K562 (cell line): ENCODE results near the gene LCE3A.

Experiments
- CHD1 ChIP-seq: fragments of 200-600 bp; sonication (generic); IDR thresholded peaks from one replicate; pipeline ENCODE4 v1.6.1; 2012; ENCODE audit warnings: mild to moderate bottlenecking, moderate library complexity, low read length, inconsistent platforms
- CTCF ChIP-seq, 3 experiments: IDR thresholded peaks in 2 of 3; conservative IDR thresholded peaks in 1 of 3; 2 replicates each; pipeline ENCODE4 v1.5.1; 2011 to 2012; ENCODE audit warnings: low read length in 3 of 3, mild to moderate bottlenecking in 3 of 3, control low read depth in 2 of 3, improper control_type of control experiment in 1 of 3, inconsistent platforms in 1 of 3, low read depth in 1 of 3, mixed read lengths in 1 of 3, moderate library complexity in 1 of 3; ENCODE audit not compliant: insufficient read depth in 2 of 3
- EZH2 ChIP-seq: IDR thresholded peaks from 2 replicates; pipeline ENCODE4 v1.6.1; 2012; ENCODE audit warnings: low read depth, mild to moderate bottlenecking, inconsistent platforms, low read length, borderline replicate concordance
- IRF2 ChIP-seq: sonication (generic); formaldehyde crosslinking; IDR thresholded peaks from 2 replicates; pipeline ENCODE4 v1.8.1; 2022; ENCODE audit warnings: mild to moderate bottlenecking, missing genetic modification reagents
- JUNB ChIP-seq: fragments of 450-650 bp; formaldehyde crosslinking; conservative IDR thresholded peaks from 2 replicates; pipeline ENCODE4 v1.4.0; 2020; ENCODE audit warnings: mild to moderate bottlenecking
- NFRKB ChIP-seq: fragments of 450-650 bp; IDR thresholded peaks from 2 replicates; pipeline ENCODE4 v1.6.1; 2016; ENCODE audit warnings: low read depth
- PHB2 ChIP-seq: fragments of 450-650 bp; IDR thresholded peaks from 2 replicates; pipeline ENCODE4 v1.6.1; 2017; ENCODE audit warnings: low read depth
- TEAD4 ChIP-seq, 2 experiments: sonication (generic) in 1 of 2; formaldehyde crosslinking in 1 of 2; IDR thresholded peaks; 2 replicates each; pipeline versions ENCODE4 v1.6.1 to v1.8.0; 2012 to 2022; ENCODE audit warnings: borderline replicate concordance in 1 of 2, inconsistent platforms in 1 of 2, low read length in 1 of 2, mild to moderate bottlenecking in 1 of 2, missing genetic modification reagents in 1 of 2
- THAP7 ChIP-seq: fragments of 250-450 bp; sonication (Bioruptor Pico); IDR thresholded peaks from 2 replicates; pipeline ENCODE4 v1.5.0; 2021
- ZSCAN32 ChIP-seq: fragments of 450-650 bp; formaldehyde crosslinking; IDR thresholded peaks from 2 replicates; pipeline ENCODE4 v1.4.0; 2020; ENCODE audit warnings: mild to moderate bottlenecking, moderate library complexity

DNA sequence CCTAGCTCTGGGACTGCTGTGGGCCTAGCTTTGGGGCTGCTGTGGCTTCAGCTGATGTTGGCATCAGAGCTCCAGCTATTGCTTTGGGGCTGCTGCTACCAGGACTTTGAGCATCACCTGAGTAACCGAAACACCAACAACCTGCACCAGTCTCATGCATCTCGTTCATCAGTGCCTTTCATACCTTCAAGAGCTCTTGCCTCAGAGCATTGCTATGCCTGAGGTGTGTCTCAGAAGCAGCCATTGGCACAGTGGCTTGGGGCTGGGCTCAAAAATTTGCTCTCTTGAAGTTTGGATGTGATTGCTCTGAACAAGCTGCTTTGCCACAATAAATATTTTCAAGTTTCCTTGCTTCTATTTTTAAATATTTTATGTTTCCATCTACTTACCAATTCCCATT, 33.6 kb upstream of the LCE3A start:
- TF ChIP-seq ZSCAN32 (CRISPR knock-in tag) = no peak
- no peak for TF ChIP-seq IRF2 (CRISPR knock-in tag)
- TF ChIP-seq JUNB (CRISPR knock-in tag) = no peak
- TF ChIP-seq EZH2 = no peak
- TF ChIP-seq CHD1 = no peak
- no peak for TF ChIP-seq PHB2
- TF ChIP-seq THAP7 (CRISPR knock-in tag) = no peak
- no peak for TF ChIP-seq NFRKB
- TF ChIP-seq TEAD4 (IDR thresholded peaks at IDR 0.05; ENCODE audit: low read length) = no peak
- no peak for TF ChIP-seq TEAD4 (CRISPR knock-in tag; IDR thresholded peaks at IDR 0.05; ENCODE audit: borderline replicate concordance)
- TF ChIP-seq CTCF (IDR thresholded peaks at IDR 0.05 in 2 of 3, conservative IDR thresholded peaks at IDR 0.05 in 1 of 3; ENCODE audit: insufficient read depth in 2 of 3, low read depth in 1 of 3, low read length in 3 of 3) = no peak
